ENCODE measurements around the gene TRPV3. TPM values are rescaled to one million over a fixed set of nuclear protein-coding genes. Genes with fewer than 3 reads are reported as not detected.
"Not testable (repeated sequence)": the region's sequence is repeated elsewhere in the genome, so short reads cannot be mapped to it uniquely, and the experiment has no call there.

TRPV3 gene
- total RNA-seq, 1 experiment from 2014 or later, result 1.4 TPM

GRCh38 chr17:3524024-3524423 lies 33.6 kb downstream of the TRPV3 start:
- DNase-seq (ENCODE audit: low read depth), result no peak

GRCh38 chr17:3519472-3519871 lies 38.1 kb downstream of the TRPV3 start:
- not testable (repeated sequence) for DNase-seq (ENCODE audit: low read depth)

GRCh38 chr17:3514873-3515272 lies 42.7 kb downstream of the TRPV3 start:
- no peak for DNase-seq (ENCODE audit: low read depth)

GRCh38 chr17:3514167-3514566 lies 43.4 kb downstream of the TRPV3 start:
- DNase-seq (ENCODE audit: low read depth), result not testable (repeated sequence)

- no peak for DNase-seq (ENCODE audit: low read depth)
These were observed 44.1 kb downstream of the TRPV3 start for GRCh38 chr17:3513305-3514035.

- DNase-seq (ENCODE audit: low read depth), result no peak
These were observed 45.0 kb downstream of the TRPV3 start for GRCh38 chr17:3512505-3513171.

GRCh38 chr17:3511852-3512504 lies 45.6 kb downstream of the TRPV3 start:
- no peak for DNase-seq (ENCODE audit: low read depth)

GRCh38 chr17:3510090-3510489 lies 47.5 kb downstream of the TRPV3 start:
- no peak for DNase-seq (ENCODE audit: low read depth)

- no peak for DNase-seq (ENCODE audit: low read depth)
These were observed 49.7 kb downstream of the TRPV3 start for GRCh38 chr17:3507869-3508268.

- DNase-seq (ENCODE audit: low read depth), result no peak
These were observed 50.5 kb downstream of the TRPV3 start for GRCh38 chr17:3507071-3507470.

- no peak for DNase-seq (ENCODE audit: low read depth)
These were observed 51.6 kb downstream of the TRPV3 start for GRCh38 chr17:3506054-3506453.

- no peak for DNase-seq (ENCODE audit: low read depth)
These were observed 52.6 kb downstream of the TRPV3 start for GRCh38 chr17:3505008-3505407.

GRCh38 chr17:3503285-3503684 lies 54.3 kb downstream of the TRPV3 start:
- DNase-seq (ENCODE audit: low read depth), result no peak

- DNase-seq (ENCODE audit: low read depth), result no peak
These were observed 55.1 kb downstream of the TRPV3 start for GRCh38 chr17:3502466-3502865.

GRCh38 chr17:3501344-3501743 lies 56.3 kb downstream of the TRPV3 start:
- no peak for DNase-seq (ENCODE audit: low read depth)

- no peak for DNase-seq (ENCODE audit: low read depth)
These were observed 60.5 kb downstream of the TRPV3 start for GRCh38 chr17:3497101-3497500.

- DNase-seq (ENCODE audit: low read depth), result peak; percentile 5
These were observed 72.0 kb downstream of the TRPV3 start for GRCh38 chr17:3485481-3486068.

GRCh38 chr17:3482852-3483251 lies 74.8 kb downstream of the TRPV3 start:
- no peak for DNase-seq (ENCODE audit: low read depth)

- DNase-seq (ENCODE audit: low read depth), result no peak
These were observed 77.6 kb downstream of the TRPV3 start for GRCh38 chr17:3479988-3480387.

- DNase-seq (ENCODE audit: low read depth), result peak; percentile 1
These were observed 81.6 kb downstream of the TRPV3 start, which contains the start of gene ASPA for GRCh38 chr17:3475812-3476610. Gene ASPA, plus strand, starts transcription at chr17:3475997. Its CDS starts 163 bp downstream, at chr17:3476160.

- no peak for DNase-seq (ENCODE audit: low read depth)
These were observed 82.3 kb downstream of the TRPV3 start for GRCh38 chr17:3475251-3475685.
